ENCODE data around the gene ARMC7.
"Not testable (repeated sequence)": the region's sequence is repeated elsewhere in the genome, so short reads cannot be mapped to it uniquely, and the experiment has no call there.

ARMC7 gene

DNA sequence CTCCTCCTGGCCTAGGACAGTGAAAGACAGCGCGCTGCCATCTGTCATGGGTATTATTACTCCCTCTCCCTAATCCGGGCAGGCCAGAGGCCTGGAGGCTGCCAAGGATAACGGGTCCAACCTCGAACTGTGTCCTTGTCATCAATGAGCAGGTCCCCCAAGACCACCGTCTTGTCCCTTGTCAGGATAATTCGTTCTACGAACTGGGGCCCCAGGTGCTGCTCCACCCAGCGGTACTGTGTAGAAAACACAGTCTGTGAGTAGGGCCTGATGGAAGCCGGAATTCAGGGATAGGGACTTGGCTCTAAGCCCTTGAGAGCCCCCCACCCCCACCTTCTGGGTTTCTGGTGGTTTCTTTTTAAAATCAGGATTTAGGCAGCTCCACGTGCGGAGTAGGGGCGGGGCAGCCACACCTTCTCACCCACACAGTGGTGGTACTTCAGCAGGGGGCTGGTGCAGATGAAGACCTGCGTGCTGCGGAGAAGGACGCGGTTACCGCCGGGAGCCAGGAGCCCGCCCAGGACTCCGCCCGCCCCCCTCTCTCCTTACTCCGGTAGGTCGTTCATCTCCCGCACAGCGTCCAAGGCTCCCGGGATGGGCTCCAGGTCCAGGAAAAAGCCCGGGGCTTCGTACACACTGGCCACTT, 21.0 kb downstream of the ARMC7 start:
- peak; percentile 62 for DNase-seq

DNA sequence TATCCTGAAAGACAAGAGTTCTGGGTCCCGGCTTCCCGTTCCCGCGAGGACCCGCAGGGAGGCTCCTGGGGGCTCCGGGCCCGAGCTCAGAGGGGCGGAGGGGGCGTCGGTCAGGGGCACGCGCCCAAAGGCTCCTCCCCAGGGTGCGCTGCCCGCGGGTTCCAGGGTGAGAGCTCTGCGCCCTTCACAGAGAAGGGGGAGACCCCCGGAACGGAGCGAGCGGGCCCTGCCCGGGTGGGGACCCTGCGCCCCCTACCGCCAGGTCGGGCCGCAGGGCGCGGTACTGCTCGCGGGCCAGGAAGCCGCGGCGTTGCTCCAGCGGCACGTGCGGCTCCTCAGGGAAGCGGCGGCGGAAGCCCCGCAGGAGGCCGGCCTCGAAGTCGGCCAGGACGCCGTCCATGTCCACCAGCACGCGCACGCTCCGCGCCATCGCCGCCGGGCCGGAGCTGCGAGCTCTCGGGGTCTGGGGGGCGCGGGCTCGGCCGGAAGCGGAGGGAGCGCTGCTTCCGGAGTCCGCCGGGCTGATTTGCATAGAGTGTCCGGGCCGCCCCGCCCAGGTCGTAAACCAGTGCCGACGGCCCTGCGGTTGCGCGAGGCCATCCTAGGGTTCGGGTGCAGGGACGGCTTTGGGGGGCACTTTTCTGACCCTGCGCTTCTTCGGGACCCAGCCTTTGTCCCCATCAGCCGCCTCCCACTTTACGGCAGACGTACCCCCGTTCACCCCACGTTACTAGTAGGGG, 21.7 kb downstream of the ARMC7 start, which contains the start of gene NT5C:
Gene NT5C, minus strand, starts transcription at position 465 of the 740 bp plus-strand sequence. Its CDS starts 35 bp downstream, at position 430.
- peak; percentile 73 for DNase-seq

DNA sequence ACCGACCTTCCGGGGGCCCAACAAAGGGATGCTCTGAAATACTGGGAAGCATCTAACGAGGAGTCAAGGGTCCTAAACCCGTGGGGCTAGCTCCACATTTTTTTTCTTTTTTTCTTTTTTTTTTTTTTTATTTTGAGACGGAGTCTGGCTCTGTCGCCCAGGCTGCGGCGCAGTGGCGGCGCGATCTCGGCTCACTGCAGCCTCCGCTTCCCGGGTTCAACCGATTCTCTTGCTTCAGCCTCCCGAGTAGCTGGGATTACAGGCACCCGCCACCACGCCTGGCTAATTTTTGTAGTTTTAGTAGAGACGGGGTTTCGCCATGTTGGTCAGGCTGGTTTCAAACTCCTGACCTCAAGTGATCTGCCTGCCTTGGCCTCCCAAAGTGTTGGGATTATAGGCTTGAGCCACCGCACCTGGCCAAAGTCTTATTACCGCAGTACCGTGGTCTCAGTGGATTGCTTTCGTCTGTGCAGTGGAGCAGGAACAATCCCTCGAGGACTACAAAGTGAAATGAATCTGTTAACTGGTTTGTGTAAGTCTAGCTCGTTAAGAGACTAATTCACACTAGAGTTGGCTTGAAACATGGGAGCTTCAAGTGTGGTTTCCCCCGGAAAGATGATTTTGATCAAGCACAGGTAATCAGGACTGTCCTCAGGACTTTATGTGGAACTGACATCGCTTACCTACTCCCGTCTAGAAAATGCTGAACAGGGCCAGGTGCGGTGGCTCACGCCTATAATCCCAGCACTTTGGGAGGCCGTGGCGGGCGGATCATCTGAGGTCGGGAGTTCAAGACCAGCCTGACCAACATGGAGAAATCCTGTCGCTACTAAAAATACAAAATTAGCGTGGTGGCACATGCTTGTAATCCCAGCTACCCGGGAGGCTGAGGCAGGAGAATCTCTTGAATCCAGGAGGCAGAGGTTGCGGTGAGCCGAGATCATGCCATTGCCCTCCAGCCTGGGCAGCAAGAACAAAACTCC, 22.5 kb downstream of the ARMC7 start:
- not testable (repeated sequence) for DNase-seq

DNA sequence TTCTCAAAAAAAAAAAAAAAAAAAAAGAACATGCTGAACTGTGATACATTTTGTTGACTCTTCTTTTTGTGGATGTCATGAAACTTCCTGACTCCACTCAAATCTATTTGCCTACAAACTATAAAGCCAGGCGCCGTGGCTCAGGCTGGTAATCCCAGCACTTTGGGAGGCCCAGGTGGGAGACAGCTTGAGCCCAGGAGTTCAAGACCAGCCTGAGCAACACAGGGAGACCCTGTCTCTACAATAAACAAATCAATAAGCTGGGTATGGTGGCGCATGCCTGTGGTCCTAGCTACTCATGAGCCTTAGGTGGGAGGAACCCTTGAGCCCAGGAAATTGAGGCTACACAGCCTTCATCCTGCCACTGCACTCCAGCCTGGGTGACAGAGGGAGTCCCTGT, 23.2 kb downstream of the ARMC7 start:
- no peak for DNase-seq

DNA sequence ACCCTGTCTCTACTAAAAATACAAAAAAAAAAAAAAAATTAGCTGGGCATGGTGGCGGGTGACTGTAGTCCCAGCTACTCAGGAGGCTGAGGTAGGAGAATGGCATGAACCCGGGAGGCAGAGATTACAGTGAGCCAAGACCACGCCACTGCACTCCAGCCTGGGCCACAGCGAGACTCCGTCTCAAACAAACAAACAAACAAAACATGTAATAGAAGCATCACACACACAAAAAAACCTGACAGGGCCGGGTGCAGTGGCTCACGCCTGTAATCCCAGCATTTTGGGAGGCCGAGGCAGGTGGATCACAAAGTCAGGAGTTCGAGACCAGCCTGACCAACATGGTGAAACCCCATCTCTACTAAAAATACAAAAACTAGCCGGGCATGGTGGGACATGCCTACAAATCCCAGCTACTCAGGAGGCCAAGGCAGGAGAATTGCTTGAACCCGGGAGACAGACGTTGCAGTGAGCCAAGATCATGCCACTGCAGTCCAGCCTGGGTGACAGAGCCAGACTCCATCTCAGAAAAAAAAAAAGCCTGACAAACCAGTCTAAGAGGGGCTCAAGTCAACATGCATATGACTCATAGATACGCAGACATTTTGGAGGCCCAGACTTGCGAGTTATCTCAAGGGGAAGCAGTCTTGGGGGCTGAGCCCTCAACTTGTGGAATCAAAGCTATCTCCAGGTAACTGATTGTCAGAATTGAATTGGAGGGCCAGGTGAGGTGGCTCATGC, 24.0 kb downstream of the ARMC7 start:
- DNase-seq = peak; percentile 3

DNA sequence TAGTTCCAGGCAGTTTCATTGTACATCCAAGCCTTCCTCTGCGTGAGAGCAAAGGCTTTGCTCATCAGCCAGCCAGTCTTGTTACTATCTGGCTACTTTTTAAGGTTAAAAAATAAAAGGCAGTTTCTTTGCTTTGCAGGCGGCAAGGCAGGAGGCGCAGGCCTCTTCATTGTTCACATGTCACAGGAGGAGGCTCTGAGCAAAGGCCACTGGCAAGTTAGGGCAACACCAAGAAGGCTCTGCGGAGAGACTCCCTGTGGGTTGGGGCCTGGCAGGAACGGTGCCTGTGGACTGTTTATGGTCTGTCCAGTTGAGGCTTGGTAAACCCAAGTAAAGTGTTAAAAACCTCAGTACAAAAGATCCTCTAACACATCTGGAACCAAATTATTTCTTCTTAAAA, 25.7 kb downstream of the ARMC7 start:
- DNase-seq = no peak

DNA sequence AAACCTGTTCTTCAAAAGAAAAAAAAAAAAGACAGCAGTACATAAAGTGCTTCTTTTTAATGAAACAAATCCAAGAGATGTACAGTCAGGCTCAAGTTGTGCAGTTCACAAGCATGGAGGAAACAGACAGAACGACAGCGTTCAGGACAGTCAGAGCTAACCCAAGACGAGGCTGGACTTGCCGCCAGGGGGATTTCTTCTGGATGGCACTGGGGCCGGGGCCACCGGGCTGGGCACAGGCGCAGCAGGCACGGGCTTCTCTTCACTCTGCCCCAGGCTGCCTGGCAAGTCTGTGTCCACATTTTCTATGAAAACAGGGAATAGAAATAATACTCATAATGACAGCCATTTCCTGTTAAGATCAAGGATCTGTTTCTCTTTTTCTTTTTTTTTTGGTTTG, 26.2 kb downstream of the ARMC7 start:
- peak; percentile 2 for DNase-seq

DNA sequence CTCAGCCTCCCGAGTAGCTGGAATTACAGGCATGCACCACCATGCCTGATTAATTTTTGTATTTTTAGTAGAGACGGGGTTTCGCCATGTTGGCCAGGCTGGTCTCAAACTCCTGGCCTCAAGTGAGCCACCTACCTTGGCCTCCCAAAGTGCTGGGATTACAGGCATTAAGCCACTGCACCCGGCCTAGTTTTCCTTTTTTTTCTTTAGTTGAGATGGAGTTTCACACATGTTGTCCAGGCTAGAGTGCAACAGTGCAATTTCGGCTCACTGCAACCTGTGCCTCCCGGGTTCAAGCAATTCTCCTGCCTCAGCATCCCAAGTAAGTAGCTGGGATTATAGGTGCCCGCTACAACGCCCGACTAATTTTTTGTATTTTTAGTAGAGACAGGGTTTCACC, 28.0 kb downstream of the ARMC7 start:
- DNase-seq = not testable (repeated sequence)

DNA sequence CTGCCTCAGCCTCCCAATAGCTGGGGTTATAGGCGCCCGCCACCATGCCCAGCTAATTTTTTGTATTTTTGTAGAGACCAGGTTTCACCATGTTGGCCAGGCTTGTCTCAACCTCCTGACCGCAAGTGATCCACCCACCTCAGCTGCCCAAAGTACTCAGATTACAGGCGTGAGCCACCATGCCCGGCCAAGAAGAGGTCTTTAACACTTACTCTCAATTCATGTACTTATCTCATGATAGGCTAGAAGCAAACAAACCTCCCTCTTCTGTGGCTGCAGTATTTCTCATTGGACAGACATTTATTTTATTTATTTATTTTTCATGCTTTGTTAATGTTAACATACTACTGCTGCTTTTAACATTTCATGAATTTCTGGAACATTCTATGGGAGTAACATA, 28.8 kb downstream of the ARMC7 start:
- peak; percentile 1 for DNase-seq

DNA sequence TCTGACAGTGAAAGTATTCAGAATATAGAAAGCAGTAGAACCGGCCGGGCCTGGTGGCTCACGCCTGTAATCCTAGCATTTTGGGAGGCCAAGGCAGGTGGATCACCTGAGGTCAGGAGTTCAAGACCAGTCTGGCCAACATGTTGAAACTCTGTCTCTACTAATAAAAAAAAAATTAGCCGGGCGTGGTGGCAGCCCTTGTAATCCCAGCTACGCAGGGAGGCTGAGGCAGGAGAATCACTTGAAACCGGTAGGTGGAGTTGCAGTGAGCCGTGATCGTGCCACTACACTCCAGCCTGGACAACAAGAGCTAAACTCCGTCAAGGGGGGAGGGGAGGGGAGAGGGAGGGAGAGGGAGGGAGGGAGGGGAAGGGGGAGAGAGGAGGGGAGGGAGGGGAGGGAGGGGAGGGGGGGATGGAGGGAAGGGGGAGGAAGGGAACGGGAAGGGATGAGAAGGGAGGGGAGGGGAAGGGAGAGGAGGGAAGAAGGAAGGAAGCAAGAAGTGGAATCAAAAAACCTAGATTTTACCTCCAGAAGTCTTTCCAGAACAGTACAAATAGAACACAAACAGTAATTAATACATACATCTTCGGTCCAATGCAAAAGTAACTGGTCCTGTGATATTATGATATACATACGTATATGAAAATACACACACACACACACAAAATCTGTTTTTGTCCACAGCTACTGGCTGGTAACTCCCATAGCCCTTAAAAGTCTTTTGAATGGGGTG, 32.6 kb downstream of the ARMC7 start:
- peak; percentile 2 for DNase-seq

DNA sequence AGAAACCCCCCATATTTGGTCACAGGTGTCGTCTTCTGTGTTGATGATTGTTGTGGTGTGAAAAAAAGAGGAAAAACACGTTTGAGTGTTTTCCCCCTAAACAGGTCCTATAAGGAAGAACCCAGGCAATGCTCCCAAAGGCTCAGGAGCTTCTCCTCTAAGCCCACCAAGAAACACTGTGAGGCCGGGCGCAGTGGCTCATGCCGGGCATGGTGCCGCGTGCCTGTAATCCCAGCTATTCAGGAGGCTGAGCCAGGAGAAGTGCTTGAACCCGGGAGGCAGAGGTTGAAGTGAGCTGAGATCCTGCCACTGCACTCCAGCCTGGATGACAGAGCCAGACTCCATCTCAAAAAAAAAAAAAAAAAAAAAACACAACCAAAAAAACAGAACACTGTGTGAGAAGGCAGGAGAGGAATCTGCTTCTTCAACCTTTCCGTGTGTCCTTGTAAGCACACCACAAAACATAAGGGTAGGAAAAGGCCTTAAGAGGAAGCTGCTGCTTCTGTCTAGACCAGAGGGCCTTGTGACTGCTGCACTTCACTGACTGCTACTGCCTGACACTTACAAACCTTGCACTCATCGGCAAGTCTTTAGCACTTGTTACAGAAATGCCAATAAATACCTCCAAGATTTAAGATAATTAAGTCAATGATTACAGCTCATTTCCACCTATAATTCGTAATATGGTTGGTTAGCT, 35.2 kb downstream of the ARMC7 start:
- no peak for DNase-seq

DNA sequence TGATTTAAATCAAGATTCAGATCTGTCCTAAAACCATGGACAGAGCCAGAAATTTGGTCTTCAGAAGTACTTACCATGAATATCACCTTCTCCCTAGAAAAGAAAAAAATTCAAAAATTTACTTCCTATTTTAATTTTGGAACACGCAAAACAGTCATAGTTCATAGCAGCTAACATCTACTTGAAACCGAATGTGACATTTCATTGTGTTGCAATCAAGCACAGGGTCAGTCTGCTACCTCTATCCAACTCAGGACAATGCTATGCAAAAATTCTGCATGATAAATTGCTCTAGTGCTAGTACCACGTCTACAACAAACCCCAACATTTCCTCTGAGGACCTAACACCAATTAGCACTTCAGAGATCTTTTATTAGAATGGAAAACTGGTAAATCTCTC, 36.8 kb downstream of the ARMC7 start:
- DNase-seq = no peak

DNA sequence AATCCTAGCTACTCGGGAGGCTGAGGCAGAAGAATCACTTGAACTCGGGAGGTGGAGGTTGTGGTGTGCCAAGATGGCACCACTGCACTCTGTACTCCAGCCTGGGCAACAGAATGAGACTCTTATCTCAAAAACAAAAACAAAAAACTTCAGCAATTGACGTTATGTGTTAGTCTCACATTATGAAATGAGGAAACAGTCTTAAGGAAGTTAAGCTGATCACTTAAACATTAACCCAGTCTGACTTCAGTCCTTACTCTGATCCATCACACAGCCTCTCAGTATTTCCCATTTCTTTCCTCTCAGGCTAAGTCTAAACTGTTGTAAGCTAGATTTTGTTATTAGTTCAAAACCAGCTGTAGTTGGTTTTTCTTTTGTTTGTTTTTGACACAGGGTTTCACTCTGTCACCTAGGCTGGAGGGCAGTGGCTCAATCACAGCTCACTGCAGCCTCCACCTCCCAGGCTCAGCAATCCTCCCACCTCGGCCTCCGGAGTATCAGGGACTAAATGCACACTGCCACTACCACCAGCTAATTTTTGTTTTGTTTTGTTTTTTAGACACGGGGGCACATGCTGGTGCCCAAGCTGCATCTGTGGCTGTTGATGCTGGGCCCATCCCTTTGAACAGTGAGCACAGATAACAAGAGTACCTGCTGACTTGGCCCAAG, 38.2 kb downstream of the ARMC7 start:
- DNase-seq = peak; percentile 2

DNA sequence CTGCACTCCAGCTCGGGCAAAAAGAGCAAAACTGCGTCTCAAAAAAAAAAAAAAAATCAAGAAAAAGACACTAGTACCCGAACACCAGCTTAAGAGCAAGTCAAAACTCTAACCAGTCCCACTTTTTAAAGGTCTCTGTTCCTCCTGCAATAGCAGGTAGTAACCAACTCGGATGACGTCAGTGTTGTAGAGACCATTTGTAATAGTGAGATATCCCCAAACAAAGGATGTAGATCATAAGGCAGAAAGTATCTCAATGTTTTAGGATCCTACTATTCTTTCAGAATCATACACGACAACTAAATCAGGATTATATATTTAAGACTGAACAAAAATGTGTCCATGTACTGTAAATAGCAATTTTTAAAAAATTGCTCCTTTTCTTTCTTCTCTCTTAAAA, 42.2 kb downstream of the ARMC7 start:
- no peak for DNase-seq

DNA sequence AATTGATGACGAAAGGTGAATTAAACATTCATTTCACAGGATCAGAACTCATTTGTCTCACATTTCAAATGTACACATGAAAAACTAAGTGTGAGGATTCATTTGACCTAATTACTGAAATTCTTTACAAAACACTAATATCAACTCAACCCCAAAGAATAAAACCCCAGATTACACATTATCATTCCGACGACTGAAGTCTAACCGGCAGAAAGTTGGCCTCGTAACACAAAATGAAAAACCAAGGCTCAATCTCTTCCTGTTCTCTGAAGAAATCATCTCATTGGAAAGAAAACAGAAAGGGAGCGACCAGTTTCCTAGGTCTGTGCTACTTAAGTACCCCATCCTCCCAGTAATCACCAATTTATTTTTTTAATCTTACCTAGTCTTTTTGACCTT, 42.8 kb downstream of the ARMC7 start:
- DNase-seq = no peak

DNA sequence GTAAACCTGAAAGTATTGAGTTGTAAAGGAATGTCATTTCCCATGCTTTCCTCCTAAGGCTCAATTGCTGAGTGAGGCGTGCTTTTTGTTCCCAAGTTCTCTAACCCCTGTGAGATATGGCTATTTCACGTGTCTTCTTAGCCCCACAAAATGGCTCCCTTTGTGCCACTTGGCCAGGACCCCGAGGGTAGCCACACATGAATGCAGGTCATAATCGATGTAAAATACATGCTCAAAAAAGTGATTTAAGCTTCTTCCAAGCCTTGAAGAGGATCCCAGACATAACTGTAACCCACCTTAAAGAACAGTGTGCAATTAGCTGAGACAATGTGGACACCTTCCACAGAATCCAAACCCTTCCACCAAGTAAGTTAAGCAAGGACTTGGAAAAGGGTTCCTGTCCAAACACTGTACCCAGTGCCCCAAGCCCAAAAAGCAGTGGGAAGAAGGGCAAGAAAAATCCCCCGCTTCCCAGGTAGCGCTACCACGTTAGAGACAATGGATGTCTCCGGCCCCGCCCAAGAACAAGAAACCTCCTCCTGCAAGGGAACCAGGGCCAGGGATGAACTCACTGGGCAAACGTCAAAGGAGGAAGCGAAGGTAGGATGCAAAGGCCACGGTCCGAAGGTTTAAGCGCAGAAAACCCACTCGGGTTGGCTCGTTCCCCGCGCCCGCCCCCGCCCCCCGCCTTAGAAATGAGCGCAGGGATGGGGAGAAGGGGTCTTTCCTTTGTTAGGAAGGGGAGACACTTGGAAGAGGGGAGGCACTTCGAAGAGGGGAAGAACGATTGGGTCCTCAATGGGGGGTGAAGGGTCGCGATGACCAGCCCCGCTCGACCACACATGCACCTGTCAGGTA, 43.4 kb downstream of the ARMC7 start:
- DNase-seq = peak; percentile 31

DNA sequence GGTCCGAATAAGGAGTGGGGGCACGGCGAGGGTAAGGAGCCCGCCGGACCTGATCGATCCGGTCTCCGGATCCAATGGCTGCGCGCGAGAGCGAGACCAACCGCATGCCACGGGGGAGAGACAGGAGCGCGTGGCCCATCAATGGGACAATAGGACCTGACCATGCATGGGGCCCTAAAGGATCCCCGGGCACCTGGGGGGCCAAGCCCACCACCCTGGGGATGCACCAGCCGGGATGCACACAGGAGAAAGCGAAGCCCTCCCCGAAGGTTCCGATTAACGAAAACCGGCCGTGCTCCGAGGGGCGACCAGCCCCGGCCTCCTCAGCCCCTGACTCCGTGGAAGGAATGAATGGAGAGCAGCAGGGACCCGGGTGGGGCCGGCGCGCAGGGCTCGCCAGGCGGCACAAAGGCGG, 44.0 kb downstream of the ARMC7 start:
- no peak for DNase-seq

DNA sequence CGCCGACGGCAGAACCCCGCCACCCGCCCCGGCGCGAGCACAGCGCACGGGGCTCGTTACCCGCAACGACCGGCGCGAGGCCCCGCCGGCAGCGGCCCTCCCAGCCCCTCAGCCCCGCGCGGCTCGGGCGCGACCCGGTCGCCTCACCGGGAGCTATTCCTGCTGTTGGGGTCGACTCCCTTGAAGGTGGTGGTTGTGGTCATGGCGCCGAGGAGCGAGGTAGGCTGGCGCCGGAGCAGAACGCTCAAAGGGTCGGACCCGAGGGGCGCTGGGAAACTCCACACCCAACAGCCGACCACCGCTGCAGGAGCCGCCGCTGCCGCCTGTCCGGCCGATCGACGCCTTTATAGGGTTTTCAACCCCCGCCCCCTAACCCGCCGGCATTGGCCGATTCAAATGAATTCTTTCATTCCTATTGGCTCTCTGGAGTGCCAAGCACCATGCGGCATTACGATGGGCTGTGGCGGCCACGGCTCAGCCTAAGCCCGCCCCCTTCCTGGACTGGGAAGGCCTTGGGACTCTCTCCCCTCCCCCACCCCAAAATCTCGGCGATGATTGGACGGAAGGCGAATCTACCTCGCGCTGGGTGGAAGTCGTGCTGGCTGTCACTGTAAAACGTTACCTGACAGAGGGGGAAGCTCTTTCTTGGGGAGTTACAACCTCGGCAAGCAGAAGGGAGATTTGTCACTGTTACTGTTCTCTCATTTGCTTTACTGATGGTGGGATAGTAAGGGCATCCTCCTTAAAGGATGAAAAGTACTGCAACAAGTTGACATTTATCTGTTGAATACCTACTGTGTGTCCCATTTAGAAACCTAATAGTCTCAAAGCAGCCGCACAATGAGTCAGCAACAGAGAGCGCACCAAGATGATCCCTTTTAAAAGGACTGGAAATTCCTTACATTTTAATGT, 44.7 kb downstream of the ARMC7 start, which contains the start of gene JPT1:
Gene JPT1, minus strand, starts transcription at position 318 of the 912 bp plus-strand sequence. Its CDS starts 115 bp downstream, at position 203.
- DNase-seq = peak; percentile 93

Measured in activated T-cell treated with anti-CD3 and anti-CD28 coated beads, Interleukin-2, amount 50 U/mL, for 1 hour (primary cell).